GM19463 (cell line): ENCODE data around the gene KDM1A.
"Not testable (repeated sequence)": the region's sequence is repeated elsewhere in the genome, so short reads cannot be mapped to it uniquely, and the experiment has no call there.

Experiments used
- ATAC-seq: cut with Tn5 transposase; IDR thresholded peaks from one replicate; pipeline ENCODE4 v1.9.1; 2021; ENCODE audit warnings: mild to moderate bottlenecking, moderate library complexity; ENCODE audit not compliant: unreplicated experiment

Gene KDM1A

DNA sequence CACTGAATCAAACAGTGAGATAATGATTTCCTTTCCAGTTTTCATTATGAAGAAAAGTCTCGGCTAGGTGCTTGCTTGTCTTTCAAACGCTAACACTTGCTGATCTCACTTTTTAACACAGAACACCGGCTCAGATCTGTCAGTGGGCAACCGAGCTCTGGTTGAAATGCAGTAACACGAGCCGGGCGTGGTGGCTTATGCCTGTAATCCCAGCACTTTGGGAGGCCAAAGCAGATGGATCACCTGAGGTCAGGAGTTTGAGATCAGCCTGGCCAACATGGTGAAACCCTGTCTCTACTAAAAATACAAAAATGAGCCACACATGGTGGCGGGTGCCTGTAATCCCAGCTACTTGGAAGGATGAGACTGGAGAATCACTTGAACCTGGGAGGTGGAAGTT is 9.2 kb upstream of the KDM1A start:
- not testable (repeated sequence) for ATAC-seq

DNA sequence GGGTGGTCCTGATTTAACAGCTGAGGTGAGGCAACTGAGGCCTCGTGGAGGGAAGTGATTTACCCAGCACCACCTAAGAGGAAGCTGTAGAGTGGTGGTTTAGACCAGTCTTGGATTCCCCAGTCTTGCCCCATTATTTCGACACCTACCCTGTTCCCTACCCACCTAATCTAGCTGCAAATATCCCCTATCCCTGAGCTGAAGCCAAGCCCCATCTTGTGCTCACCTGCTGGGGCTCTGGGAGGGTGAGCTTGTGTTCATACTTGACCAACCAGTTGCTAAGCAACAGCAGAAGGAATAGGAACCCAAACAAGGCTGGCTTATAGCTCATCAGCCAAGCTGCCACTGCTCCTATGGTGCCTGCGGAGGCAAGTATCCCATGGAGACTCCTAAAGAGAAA is 5.6 kb upstream of the KDM1A start:
- no peak for ATAC-seq

DNA sequence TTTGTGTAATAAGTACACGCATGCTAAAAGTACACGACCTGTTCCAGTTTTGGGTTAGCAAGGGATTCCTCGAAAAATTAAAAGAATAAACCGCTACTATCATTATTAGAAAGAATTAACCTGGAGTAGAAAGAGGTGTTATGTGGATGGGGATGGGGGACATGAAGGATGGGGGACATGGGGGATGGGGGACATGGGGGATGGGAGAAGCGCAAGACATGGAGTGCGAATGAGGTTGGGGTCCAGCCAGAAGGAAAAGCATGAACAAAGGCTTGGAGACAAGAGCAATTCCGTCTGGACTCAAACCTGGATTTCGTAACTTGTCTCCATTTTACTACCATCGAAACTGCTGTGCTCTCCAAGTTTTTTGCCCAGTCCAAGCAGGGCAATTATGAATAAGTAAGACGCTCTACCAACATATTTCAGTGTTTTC is 591 bp upstream of the KDM1A start:
- no peak for ATAC-seq

DNA sequence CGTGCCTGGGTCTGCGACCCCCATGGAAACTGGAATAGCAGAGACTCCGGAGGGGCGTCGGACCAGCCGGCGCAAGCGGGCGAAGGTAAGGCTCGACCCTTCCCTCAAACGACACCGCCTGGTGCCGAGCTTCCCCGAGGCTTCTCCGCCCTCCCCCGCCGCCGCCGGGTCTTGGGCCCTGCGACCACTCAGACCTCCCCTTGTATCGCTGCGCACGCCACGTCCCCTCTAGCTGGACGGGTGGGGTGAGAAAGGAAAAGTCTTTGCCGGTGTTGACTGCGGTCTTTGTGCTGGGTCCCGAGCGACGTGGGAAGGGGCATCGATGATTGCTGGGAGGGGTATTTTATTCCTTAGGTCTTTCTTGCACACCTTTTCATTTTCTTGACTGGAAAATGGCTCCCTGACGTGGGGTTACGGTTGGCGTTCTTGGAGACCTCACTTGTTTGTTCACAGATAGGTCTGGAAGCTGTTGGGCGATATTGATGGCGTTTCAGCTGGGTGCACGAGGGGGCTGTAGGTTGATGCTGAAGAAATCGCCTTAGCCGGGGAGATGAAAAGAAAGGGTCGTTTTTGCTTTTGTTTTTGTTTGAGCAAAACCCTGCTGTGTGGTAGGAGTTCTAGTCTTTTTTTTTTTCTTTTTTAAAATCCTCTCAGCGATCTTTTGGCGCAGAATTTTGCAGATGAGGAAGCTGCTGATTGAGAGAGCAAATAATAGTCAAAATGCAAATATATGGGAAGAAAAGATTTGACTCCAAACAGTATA is 776 bp downstream of the KDM1A start:
- ATAC-seq, result peak; percentile 18

DNA sequence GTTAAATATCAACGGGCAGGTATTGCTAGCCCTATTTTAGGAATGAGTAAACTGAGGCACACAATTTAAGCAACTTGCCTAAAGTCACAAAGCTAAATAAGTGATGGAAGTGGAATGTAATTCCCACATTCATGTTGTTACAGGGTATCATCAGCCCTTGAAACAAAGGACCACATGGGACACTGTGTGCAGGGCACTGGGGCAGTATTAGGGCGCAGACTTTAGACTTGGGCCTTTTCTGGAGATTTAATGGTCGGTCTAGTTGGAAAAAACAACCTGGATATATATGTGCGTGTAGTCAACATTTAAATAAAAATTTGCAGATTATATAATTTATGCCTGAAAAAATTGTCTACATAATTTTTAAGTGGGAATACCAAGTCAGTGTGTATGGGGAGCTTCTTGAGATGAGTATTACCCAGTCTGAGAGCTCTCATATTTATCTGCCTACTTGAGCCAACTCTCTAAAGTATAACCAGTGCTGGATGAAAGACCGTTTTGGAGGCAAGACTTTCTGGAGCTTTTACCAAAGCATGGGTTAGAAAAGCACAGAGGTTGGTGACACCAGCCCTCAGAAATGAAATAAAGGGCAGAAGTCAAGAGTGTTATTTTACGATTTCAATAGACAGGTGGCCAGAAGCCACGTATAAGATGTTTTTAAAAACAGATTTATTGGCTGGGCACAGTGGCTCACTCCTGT is 1.6 kb downstream of the KDM1A start:
- ATAC-seq, result no peak

DNA sequence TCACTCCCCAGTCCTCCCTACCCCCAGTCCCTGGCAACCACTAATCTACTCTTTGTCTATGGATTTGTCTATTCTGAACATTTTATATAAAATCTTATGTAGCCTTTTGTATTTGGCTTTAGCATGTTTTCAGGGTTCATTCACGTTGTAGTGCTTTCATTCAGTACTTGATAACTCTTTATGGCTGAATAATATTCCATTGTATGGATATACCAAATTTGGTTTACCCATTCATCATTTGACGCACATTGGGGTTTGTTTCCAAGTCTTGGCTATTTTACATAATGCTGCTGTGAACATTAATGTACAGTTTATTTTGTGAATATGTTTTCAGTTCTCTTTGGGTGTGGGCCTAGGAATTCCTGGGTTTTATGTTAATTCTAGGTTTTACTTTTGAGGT is 2.6 kb downstream of the KDM1A start:
- no peak for ATAC-seq

DNA sequence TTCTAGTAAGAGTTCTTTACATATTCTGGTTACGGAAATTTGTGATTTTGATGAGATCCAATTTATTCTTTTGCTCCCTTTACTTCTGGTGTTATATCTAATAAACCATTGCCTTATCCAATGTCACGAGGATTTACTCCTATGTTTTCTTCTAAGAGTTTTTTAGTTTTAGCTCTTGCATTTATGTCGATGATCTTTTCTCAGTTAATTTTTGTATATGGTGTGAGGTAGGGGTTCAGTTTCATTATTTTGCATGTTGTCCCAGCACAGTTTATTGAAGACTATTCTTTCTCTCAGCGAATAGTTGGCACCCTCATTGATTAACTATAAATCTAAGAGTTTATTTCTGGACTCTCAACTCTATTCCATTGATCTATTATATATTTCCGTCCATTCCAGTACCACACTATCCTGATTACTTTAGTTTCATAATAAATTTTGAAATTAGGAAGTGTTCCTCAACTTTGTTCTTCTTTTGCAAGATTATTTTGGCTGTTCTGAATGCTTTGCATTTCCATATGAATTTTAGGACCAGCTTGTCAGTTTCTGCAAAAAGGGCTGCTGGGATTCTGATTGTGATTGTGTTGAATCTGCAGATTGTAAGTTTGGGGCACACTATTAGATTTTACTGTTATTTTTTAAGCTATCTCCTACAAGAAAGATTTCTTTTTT is 4.0 kb downstream of the KDM1A start:
- no peak for ATAC-seq

DNA sequence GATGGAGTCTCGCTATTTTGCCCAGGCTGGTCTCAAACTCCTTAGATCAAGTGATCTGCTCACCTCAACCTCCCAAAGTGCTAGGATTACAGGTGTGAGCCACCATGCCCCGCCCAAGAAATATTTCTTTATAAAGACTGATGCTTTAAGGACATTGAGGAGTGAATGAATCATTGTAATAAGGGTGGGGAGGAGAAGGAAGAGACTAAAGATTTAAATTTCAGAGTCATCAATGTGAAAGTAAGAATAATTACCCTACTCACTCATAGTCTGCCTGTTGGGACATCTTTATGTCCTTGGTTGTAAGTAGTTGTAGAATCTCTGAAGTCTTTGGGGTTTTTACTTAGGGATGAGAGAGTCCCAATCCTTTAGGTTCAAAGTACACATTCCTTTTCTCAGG is 7.3 kb downstream of the KDM1A start:
- no peak for ATAC-seq

DNA sequence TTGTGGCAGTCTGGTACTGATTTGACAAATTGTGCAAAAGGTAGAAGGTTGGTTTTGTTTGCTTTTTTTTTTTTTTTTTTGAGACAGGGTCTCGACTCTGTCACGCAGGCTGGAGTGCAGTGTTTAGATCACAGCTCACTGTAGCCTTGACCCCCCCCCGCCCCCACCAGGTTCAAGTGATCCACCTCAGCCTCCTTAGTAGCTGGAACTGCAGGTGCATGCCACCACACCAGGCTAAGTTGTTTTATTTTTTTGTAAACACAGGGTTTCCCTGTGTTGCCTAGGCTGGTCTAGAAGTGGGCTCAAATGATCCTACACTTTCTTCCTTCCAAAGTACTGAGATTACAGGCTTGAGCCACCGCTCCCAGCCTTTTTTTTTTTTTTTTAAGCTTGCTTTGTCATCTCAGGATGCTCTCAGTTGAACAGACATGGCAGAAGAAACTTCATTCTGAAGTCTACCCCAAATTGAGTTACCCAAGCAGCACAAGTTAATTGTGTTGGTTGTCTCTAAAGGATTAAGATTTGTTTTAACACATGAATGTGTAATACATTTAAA is 8.2 kb downstream of the KDM1A start:
- ATAC-seq, result no peak

DNA sequence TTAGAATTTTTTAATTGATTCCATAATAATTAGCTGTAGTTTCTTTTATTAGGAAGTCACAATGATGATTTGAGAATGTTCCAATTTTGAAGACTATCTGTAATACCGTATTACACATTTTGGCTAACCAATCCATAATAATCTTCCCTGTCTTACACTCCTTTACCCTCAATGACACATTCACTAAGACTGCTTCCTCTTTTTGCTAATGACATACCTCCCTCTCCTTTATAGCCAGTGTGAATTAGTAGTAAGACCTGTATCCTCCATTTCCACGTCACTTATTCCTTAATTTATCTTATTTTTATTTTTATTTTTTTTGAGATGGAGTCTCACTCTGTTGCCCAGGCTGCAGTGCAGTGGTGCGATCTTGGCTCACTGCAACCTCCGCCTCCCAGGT is 10.1 kb downstream of the KDM1A start:
- ATAC-seq, result no peak

DNA sequence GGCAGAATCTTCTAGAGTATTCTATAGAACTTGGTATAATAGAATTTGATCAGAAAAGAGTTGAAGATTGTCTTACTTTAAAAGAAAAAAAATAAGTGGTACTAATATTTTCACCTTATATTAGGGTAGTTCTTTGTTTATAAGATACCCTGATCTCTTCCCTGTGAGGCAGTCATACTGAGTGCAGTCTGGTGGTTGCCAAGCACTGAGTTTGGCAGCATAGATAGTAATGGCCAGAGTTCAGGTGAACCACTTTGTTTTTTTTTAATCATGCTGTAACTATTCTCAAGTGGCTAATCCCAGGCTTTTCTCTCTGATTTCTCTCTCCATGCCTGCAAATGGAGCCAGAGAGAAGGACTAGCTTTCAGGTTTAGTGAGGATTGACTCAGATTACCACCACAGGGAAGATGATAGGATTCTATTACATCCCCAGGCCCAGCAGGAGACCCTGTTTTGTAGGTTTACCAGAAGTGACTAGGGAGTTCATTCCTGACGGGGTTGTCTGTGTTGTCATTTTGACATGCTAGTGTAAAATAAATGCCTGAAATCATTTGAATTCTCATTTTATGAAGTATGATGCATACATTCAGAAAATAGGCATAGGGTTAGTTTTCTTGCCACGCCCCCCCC is 16.7 kb downstream of the KDM1A start:
- no peak for ATAC-seq

DNA sequence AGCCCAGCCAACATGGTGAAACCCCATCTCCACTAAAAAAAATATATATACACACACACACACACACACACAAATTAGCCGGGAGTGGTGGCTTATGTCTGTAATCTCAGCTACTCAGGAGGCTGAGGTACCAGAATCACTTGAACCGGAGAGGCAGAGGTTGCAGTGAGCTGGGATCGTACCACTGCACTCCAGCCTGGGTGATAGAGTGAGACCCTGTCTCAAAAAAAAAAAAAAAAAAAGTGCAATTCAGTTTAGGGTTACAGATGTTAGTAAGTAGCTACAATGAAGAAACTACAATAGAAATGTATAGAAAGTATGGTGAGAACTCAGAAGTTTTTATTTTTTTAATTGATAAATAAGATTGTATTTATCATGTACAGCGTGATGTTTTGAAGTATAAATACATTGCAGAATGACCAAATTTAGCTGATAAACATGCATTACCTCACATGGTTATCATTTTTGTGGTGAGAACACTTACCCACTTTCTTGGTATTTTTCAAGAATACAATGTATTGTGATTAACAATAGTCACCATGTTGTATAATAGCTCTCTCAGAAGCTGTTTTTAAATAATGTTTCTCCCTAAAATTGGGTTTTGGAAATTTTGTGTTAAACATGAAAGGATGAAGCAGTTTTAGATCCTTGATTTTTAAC is 17.9 kb downstream of the KDM1A start:
- no peak for ATAC-seq

DNA sequence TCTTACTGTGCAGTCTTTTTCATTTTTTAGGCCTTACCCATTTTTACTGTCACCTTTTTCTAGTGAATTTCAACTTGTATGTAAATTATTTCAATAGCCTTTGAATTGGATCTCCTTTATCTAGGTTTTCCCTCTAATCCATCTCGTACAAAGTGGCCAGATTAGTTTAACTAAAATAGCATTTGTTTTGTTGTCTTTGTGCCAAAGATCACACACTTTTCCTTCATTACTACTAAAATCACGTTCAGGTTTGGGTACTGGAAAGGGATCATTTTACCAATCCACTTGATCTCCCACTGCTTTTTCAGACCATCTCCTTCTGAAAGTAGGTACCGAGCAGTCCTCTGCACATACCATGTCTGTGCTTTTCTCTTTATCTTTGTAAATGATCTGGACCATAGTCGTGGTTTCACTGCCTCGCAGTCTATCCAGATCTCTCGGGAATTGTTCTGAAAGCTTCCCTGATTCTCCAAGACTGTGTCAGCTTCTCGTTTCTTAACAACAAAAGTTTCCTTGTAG is 20.1 kb downstream of the KDM1A start:
- no peak for ATAC-seq

DNA sequence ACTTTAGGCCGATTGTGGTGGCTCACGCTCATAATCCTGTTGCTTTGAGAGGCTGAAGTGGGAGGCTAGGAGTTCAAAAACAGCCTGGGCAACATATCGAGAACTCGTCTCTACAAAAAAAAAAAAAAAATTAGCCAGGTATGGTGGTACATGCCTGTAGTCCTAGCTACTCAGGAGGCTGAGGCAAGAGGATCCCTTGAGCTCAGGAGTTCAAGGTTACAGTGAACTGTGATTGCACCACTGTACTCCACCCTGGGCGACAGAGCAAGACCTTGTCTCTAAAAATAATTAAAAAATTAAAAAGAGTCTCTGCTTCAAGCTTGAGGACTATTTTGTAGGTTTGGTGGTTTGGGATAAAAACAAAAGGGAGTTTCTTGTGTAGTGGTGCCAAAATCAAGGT is 21.2 kb downstream of the KDM1A start:
- no peak for ATAC-seq

DNA sequence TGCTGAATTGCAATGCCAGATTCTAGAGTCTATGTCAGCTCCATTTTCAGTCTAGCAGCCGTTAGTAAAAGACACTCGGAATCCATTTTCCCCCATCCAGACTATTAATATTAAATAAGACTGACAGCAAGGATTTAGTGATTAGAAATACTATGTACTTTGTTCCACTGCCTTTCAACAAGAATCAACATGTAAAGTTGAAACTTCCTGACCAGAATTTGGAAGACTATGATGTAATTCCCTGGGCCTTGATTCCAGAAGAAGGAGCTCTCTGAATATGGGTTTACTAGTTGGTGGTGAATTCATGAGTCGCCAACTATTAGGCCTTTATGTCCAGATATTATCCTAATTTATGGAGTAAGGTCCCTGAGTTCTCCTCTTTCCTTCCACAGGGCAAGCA is 24.8 kb downstream of the KDM1A start:
- no peak for ATAC-seq

DNA sequence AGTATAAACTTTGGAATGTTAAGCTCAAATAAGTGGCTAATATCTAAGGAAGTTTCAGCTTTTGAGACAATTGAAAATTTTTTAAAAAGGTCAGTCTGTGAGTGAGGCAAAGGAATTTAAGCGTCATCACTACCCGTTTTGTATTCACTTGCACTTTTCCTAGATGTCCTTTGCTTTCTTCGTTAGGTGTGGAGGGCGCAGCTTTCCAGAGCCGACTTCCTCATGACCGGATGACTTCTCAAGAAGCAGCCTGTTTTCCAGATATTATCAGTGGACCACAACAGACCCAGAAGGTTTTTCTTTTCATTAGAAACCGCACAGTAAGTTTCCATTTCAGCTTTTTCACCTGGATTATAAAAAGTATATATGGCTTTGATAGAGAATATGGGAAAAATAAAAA is 30.9 kb downstream of the KDM1A start:
- ATAC-seq, result no peak

DNA sequence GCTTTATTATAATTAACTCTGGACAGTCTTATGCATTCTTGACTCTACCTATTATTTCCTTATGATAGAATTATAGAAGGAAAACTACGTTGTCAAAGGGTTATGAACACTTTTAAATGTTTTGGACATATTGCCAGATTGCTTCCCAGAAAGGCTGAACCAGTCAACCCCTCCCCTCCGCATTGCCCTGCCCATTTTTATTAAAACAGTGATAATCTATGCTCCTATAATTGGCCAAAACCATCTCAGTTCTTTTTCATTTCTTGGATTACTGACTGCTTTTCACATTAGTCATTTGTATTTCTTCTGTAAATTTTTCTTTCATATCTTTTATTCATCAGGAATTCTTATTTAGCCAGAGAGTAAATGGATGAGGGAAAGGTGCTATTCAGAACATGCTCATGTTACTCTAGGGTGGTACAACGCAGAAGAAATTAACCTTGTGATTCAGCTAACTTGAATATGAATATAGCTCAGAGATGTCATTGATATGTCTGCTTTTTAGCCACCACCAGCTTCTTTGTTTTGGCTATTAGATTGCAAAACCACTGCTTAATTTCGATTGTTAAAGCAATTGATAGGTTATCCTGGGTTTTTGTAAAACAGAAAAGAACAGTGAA is 32.1 kb downstream of the KDM1A start:
- no peak for ATAC-seq

DNA sequence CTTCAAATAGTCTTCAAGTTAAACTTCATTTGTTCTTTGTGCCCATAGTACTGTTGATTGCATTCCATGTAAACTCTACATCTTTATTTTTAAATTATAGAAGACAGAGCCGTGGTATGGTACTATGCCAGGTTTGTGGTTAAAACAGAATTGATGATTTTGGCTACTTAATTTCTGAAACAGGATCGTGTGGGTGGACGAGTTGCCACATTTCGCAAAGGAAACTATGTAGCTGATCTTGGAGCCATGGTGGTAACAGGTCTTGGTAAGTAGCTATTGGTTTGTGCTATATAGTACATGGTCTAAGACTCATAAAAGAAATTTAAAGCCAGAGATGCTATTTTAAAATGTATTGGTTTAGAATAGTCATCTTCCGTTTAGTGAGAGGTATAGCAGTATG is 38.0 kb downstream of the KDM1A start:
- ATAC-seq, result no peak

DNA sequence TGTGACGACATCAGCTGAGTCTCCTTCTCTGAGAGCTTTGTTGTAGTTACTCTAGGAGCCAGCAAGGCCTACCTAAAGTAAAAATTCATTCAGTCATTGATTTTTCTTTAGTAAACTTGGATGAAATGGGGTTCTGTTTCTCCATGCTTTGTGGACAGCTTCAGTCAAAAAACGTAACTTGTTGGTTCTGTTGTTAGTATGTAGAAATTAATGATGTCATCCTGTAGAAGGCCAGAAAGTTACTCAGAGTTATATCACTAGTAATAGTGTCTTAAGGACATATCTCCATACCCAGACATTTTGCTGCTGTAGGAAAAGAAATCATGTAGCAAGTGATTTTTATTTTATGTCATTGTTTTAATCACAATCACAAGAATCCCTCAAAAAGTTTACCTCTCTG is 43.0 kb downstream of the KDM1A start:
- no peak for ATAC-seq

DNA sequence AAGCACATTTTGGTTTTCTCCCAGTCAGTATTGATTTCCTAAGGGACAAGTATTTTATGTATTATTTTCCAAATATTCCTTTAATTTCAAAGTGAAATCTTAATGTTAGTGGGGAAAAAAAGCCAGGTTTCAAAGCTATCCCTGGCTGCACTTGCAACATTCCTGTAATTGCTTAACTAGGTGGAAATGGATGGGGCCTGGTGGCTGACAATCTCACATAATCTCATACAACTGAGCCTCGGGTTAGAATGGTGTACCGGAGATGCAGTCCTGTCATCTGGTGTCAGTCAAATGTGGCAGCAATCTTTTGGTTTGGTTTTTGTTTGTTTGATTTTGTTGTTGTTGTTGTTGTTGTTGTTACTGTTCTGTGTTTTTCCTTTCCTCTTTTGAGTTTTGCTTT is 46.1 kb downstream of the KDM1A start:
- no peak for ATAC-seq
